Endometrial microvascular endothelial cells (primary cell): Measurements from ENCODE around the gene ARHGAP11B.
"Not testable (repeated sequence)": the region's sequence is repeated elsewhere in the genome, so short reads cannot be mapped to it uniquely, and the experiment has no call there.

Experiments
- in situ Hi-C: cut with HindIII; loops from 2 replicates; pipeline ENCODE4 v1.10.0; 2017; ENCODE audit warnings: low sequenced_read_pairs, low pct_unique_long_range_greater_than_20kb; ENCODE audit errors: inconsistent ontology term

The ARHGAP11B gene

DNA sequence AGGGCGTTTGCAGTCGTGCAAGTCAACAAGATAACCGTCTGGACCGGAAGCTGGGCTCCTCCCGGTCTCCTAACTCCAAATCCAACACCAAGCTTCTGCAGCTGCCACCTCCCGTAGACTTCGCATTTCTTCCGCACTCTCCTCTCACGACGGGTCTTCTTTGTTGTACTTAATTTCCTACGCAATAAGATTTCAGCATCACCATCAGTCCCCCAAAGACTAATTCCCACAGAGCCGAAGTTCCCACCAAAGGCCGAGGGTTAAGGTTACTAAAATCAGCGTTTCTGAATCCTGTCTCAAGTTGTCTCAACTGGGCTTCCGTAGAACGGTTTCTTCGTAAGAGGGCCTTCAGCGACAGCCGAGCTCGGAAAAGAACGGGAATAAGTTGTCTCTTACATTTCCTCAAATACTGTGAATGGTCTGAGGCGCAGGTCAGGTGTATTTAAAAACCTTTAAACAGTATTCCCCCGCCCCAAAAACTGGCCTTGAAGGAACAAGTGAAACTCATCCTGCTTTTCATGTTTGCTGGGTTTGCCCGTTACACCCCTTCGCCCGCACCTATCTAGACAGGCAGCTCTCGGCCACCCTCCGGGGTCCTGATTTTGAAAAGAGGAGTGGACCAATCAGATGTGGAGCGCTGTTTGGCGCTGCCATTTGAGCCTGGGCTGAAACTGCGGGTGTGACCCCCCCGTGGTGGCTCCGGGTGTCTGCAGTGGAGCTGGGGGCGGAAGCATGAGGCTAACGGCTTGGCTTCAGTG lies at the start of gene ARHGAP11B:
Gene ARHGAP11B, plus strand, starts transcription at position 693 of the 758 bp plus-strand sequence.
- in situ Hi-C loops = not testable (repeated sequence)

DNA sequence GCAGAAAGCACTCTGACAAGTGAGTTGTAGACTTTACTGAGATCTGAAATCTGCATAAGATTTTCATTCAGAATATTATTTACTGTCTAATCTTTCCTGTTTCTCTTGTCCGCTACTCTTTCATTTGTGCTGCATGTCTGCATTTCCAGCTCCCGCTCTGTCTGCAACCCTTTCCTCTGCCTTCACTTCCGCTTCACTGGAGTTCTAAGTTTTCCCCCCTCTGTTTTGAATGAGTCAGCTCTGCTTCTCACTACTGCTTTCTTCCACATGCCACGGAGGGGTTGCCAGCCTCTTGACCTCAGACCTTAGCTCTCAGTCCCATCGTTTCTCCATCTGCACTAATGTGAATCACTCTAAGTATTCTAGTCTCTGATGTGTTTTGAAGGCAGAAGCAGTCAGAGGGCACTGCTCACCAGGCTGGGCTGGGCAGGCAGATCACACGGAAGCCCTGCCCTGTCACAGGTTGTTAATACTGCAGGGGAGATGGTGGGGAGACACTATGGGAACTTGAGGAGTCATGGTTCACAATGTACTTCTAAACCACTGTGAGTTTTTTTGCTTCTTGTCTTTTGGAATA lies 46.4 kb upstream of the ARHGAP11B start:
- in situ Hi-C loops = not testable (repeated sequence)

DNA sequence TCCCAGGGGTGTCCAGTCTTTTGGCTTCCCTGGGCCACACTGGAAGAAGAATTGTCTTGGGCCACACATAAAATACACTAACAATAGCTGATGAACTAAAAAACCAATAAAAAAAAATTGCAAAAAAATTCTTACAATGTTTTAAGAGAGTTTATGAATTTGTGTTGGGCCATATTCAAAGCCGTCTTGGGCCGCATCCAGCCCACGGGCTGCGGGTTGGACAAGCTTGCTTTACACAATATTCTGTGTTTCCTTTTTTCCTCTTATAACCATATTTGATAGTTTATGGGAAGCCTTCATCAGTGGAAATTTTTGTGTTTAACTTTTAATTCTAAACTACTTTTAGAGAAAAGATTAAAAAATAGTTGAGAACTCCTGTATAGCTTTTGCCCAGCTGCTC lies 45.2 kb upstream of the ARHGAP11B start:
- in situ Hi-C loops = not testable (repeated sequence)

DNA sequence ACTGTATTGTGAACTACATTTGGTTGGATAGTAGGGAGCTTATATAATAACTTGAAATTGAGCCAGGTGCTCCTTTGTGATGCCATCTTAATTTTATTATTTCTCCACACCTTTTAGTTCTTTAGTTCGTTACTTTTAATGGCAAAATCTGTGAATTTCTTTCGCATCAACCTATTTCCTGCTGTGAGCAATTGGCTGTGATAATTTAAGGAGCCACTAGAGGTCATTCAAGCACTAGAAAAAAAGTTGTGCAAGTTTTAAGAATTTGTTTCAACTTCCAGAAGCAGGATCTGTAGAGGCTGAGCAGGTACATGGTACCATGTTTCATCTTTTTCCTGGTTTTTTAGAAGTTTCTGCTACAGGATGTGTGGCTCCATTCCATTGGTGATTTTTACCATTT lies 27.0 kb upstream of the ARHGAP11B start:
- in situ Hi-C loops = not testable (repeated sequence)

DNA sequence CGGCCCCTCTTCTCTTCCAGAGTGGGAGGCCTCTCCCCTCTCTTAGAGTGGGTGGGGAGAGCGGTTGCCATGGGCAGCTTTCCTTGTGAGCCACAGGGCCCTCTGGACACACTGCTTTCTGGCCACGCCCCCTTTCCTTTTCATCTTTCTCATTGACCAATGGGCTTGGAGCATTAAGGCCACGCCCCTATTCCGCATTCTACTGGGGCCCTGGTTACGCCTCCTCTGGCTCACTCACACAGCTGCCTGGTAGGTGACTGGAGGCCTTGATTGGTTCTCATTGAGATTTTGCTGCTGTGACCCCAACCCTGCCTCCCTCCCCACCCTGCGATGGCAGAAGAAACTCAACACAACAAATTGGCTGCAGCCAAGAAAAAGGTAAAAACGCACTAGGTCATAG lies 22.1 kb upstream of the ARHGAP11B start, which contains the start of gene GOLGA8H:
Gene GOLGA8H, plus strand, starts transcription at position 233 of the 400 bp plus-strand sequence. Its CDS starts 98 bp downstream, at position 331.
- in situ Hi-C loops = not testable (repeated sequence)

DNA sequence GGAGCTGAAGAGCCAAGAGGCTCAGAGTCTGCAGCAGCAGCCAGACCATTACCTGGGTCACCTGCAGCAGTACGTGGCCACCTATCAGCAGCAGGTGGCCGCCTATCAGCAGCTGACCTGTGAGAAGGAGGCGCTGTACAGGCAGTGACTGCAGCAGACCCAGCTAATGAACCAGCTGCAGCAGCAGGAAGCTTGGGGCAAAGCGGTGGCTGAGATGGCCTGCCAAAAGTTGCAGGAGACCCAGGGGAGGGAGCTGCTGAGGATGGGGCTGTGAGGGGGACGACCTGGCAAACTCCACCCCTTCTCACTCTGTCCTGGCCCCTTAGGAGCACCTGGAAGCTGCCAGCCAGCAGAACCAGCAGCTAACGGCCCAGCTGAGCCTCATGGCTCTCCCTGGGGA lies 13.7 kb upstream of the ARHGAP11B start:
- in situ Hi-C loops = not testable (repeated sequence)

DNA sequence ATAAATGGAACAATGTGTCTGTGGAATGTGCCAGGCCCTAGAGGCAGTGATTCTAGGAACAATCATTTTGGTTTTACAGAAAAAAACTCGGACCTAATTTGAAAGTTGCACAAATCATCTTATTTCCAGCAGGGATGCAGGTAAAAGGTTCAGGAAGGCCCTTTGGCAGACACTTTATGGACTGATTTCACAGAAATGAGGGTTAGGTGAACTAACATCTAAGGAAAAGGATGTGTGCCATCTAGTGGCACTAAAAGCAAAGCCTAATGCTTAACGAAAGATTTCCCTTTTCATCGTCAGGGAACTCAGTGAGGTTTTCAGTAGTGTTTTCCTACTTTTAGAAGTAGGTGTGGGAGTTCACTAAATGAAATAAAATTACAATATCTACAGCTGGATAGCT lies 4.6 kb upstream of the ARHGAP11B start:
- in situ Hi-C loops = not testable (repeated sequence)

DNA sequence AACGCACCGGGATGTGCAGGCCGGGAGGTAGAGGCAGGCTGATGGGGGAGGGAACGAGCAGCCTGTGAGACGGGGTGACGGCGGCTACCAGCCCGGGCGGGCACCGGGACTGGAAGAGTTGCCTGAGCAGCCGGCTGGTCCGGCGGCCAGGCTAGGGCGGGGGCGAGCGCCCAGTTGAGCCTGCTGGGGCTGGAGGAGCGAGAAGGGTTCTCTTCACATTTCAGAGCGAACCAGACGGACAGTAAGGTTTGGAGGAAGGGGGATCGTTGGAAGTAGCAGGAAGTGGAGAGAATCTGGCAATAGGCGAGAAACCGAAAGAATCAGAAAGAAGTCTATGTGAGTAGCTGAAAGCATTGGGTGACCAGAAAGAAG lies 252 bp downstream of the ARHGAP11B start:
- in situ Hi-C loops = not testable (repeated sequence)

DNA sequence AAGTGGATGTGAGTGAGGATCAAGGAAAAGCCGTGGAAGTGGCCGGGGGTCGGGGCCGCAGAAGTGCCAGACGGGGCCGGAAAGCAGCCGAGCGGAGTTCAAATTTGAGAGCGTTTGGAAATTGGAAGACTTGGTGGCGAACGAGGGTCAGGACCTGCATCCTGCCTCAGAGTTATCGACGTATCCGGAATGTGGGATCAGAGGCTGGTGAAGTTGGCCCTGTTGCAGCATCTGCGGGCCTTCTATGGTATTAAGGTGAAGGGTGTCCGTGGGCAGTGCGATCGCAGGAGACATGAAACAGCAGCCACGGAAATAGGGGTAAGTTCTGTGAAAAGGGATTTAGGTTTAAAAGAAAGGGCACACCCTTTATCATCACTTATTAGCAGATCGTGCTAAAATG lies 704 bp downstream of the ARHGAP11B start:
- in situ Hi-C loops = not testable (repeated sequence)

DNA sequence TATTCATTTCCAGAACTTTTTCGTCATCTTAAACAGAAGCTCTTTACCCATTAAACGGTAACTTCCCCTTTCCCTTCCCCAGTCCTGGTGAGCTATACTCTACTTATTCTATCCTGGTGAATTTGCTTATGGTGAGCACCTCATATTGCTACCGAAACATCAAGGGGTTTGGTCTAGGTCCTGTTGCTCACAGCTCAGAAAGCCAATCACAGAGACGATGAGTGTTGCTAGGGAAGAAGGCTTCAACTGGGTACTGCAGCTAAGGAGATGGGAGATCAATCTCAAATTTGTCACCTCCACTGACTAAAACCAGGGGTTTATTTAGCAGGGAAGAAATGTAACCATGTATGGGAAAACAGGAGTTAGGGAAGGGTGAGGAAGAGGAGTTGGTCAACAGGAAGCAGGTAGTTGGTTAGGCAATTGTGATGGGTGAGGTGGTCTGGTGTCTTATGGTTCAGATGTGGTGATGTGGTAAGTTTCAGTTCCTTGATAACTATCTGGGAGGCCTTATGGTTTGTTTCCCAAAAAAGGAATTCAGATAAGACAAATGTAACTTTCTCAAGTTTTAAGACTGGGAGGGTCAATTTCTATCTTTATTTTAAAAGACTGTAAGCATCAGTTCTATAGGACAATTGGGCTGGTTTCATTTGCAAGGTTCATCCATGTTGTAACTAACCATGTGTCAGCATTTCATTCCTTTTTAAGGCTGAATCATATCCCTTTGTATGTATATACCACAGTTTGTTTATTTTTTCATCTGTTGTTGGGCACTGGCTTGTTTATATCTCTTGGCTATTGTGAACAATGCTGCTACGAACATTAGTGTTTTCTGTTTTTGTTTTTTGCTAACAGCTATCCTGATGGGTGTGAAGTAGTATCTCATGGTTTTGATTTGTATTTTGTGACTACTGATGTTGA lies 24.3 kb downstream of the ARHGAP11B start:
- in situ Hi-C loops = no loop called here

DNA sequence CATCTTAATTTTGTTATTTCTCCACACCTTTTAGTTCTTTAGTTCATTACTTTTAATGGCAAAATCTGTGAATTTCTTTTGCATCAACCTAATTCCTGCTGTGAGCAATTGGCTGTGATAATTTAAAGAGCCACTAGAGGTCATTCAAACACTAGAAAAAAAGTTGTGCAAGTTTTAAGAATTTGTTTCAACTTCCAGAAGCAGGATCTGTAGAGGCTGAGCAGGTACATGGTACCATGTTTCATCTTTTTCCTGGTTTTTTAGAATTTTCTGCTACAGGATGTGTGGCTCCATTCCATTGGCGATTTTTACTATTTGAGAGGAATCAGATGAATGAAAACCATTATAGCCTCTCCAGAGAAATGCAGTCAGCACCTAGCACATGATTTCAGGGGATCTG lies 35.2 kb downstream of the ARHGAP11B start:
- in situ Hi-C loops = not testable (repeated sequence)

DNA sequence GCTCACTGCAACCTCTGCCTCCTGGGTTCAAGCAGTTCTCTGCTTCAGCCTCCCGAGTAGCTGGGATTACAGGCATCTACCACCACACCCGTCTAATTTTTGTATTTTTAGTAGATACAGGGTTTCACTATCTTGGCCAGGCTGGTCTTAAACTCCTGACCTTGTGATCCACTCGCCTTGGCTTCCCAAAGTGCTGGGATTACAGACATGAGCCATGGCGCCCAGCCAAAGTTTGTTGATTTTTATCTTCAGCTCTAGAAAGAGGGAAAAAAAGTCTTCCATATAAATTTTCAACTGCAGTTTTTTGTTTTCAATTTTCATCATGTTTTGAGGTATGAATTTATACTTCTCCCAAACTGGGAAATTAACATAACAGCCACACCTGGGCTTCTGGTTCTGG lies 43.7 kb downstream of the ARHGAP11B start:
- in situ Hi-C loops = not testable (repeated sequence)

DNA sequence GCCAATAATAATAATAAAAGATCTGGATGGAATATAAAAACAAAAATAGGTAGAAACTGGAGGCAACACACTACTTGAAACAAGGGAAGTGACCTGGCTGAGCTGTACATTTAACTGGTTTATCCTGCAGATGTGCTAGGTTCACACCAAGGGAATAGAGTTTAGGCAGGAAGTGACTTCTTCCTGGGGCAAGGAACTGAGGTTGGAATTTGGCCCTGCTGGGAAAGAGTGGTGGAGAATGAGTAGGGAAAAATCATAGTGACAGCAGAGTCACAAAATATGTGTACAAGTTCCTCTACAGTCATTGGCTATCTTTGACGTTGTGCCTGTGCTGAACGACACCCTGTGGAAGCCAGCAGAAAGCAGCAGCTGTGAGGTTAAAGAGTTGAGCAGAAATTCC lies 44.1 kb downstream of the ARHGAP11B start:
- in situ Hi-C loops = no loop called here

DNA sequence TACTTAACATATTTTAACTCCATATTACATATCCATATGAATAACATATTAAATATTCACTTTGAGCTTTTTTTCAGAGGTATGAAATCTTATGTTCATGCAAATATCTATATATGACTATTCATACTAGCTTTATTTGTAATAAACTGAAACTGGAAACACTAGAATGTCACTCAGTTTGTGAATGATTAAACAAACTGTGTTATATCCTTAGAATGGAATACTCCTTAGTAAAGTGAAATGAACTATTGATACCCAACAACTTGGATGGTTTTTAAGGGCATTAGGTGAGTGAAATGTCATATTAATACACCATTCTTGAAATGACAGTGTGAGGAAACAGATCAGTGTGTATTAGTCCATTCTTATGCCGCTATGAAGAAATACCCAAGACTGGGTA lies 45.4 kb downstream of the ARHGAP11B start:
- in situ Hi-C loops = no loop called here

DNA sequence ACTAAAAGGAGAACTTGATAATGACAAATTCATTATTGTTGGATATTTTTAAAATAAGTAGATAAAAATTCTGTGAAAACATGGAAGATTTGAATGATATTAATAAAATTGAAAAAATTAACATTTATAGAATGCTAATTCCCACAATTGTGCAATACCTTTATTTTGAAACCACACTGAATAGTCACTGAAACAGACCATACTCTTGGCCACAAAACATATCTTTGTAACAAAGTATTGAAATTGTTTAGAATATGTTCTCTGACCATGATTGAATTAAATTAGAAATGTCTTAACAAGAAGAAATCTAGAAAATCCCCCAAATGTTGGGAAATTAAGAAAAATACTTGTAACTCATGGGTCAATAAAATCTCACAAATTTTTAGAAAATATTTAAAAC lies 49.2 kb downstream of the ARHGAP11B start:
- in situ Hi-C loops = no loop called here

DNA sequence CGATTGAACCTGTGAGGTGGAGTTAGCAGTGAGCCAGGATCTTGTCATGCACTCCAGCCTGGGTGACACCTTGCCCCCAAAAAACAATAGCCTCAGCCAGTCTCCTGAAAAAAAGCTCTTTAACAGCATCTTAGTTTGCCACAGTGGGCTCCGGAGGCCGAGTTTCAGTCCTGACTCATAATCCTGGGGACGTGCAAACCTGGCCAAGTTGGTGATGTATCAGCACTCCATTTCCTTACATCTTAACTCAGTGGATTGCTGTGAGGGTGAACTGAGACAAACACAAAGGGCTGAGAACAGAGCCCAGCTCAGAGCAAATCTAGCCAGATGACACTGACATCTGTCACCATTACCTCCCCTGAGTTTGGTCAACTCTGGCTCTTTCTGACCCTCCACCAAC lies 50.0 kb downstream of the ARHGAP11B start:
- in situ Hi-C loops = not testable (repeated sequence)

DNA sequence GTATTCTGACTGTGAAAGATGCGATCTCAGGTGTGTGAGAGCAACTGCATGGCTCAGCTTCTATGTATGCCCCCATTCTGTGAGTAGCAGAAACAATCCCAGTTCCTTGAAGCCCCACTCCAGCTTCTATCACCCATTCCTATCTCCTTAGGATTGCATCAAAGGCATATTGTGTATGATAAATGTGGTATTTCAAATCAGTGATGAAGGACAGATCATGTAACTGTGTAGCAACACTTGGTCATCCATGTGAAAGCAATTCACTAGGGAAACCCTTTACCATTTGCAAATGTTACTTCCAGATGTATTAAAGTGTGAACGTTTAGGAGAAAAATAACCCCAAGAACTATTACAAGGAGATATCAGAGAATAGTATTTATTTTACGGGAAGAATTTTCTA lies 55.1 kb downstream of the ARHGAP11B start:
- in situ Hi-C loops = not testable (repeated sequence)

DNA sequence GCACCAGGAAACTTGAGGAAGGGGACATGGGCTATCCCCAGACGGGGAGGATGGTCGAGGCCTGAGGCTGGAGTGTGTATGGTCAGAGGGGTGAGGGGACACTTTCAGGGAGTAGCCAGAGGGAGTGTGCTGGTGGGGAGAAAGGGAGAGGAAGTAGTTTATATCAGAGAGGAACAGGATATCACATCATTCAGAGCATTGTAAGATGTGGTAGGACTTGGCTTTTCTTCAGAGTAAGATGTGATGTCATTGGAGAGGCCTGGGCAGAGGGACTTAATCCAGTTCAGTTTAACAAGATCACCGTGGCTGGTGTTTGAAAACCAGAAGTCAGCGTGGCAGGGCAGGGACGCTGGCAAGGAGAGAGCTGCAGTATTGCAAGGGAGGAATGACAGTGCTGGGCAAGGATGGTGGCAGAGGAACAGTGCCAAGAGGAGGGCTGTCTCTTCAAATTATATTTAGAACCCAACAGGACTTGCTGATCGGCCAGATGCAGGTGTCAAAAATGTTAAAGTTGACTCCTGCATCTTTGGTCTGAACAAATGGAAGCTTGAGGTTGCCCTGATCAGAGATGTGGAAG lies 59.9 kb downstream of the ARHGAP11B start:
- in situ Hi-C loops = not testable (repeated sequence)

DNA sequence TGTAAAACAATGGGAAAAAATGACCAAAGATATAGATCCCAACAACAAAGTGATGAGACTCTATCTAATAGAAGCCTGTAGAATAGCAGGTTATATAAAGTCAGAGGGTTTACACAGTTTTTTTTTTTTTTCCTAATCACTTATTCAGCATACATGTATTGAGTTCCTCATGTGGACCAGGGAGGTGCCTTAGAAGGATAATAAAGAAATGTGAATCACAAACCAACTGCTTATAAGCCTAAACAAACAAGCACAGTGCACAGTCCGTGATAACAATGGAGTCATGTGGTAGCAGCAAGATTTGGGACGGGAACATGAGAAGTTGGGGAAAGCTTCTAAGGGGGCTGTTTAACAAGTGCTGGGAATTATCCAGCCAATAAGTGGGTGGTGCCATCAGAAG lies 60.7 kb downstream of the ARHGAP11B start:
- in situ Hi-C loops = not testable (repeated sequence)
